ENCODE results near the gene C10orf90.

GRCh38 chr10:126438407-126438783 lies 232.1 kb downstream of the C10orf90 start:
- TF ChIP-seq CTCF (IDR thresholded peaks at IDR 0.05; ENCODE audit: poor library complexity) (no peak), EZH2 (IDR thresholded peaks at IDR 0.05; ENCODE audit: borderline replicate concordance) (no peak)

Measured in hepatocyte (in vitro differentiated cells).